ENCODE data around the gene ALDH1A1.
"Not testable (repeated sequence)": the region's sequence is repeated elsewhere in the genome, so short reads cannot be mapped to it uniquely, and the experiment has no call there.

Gene ALDH1A1

GRCh38 chr9:72896439-72896838 is 56.4 kb downstream of the ALDH1A1 start:
- DNase-seq (ENCODE audit: low read depth), result no peak

- no peak for DNase-seq (ENCODE audit: low read depth)
These were observed 57.7 kb downstream of the ALDH1A1 start for GRCh38 chr9:72895122-72895521.

- DNase-seq (ENCODE audit: low read depth), result peak; percentile 45
These were observed 58.5 kb downstream of the ALDH1A1 start for GRCh38 chr9:72894342-72894741.

DNA sequence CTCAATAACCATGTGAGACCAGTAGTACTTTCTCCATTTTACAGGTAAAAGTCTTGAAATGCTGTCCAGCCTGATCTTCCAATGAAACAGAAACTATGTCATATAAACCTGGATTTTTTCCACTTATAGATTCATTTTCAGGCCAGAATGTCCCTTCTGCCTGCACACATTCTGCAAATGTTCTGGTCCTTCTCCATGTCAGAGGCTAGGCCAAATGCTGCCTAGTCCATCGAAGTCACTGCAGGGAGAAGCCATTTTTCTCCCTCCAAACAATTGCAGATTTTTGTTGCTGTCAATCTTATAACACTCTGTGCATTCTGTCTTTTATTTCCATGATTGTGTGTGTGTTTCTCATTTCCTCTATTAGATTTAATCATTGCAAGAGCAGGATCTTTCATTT is 59.4 kb downstream of the ALDH1A1 start:
- no peak for DNase-seq (ENCODE audit: low read depth)

DNA sequence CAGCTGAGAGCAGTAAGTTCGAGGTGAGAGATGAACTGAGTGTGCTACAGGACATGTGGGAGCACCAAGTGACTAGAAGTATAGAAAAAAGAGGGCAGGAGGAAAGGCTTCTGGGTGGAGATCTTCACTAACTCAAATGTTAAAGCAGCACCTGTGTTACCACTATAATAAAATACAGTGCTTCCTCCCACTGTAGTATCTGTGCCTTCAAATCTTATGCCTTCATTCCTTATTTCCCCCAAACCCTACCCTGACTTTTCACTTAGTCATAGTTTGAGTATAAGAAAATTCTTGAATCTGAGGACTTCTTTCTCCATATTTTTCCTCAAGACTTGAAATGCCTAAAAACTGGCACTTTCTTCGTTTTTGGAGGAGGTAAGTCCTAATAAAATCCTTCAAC is 61.8 kb downstream of the ALDH1A1 start:
- DNase-seq (ENCODE audit: low read depth), result no peak

DNA sequence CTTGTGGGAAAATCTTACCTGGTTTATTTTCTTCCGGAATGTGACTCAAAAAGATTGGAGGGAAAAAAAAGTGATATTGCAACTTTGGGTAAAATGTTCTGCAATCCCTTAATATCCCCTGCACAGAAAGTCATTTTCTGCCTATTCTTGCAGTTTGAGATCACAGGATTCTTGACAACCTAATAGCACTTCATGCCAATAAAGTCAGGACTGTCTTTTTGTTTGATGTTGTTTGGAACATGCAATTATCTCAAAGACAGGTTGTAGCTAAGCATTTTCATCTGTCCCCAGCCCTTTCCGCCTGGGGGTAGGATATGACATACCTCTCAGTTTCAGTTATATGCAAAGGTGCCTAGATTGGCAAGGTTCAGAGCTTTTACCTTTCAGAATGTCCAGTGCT is 63.9 kb downstream of the ALDH1A1 start:
- DNase-seq (ENCODE audit: low read depth), result no peak

- DNase-seq (ENCODE audit: low read depth), result no peak
These were observed 64.8 kb downstream of the ALDH1A1 start for GRCh38 chr9:72888067-72888466.

DNA sequence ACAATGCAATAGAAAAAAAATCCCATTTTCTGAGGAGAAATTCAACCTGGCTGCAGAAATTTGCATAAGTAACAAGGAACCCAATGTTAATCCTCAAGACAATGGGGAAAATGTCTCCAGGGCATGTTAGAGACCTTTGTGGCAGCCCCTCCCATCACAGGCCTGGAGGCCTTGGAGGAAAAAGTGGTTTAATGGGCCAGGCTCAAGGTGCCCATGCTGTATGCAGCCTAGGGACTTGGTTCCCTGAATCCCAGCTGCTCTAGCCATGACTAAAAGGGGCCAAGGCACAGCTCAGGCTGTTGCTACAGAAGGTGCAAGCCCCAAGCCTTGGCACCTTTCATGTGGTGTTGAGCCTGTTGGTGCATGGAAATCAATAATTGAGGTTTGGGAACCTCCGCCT is 66.5 kb downstream of the ALDH1A1 start:
- DNase-seq (ENCODE audit: low read depth), result no peak

GRCh38 chr9:72884508-72884907 is 68.3 kb downstream of the ALDH1A1 start:
- no peak for DNase-seq (ENCODE audit: low read depth)

- no peak for DNase-seq (ENCODE audit: low read depth)
These were observed 69.0 kb downstream of the ALDH1A1 start for GRCh38 chr9:72883875-72884274.

DNA sequence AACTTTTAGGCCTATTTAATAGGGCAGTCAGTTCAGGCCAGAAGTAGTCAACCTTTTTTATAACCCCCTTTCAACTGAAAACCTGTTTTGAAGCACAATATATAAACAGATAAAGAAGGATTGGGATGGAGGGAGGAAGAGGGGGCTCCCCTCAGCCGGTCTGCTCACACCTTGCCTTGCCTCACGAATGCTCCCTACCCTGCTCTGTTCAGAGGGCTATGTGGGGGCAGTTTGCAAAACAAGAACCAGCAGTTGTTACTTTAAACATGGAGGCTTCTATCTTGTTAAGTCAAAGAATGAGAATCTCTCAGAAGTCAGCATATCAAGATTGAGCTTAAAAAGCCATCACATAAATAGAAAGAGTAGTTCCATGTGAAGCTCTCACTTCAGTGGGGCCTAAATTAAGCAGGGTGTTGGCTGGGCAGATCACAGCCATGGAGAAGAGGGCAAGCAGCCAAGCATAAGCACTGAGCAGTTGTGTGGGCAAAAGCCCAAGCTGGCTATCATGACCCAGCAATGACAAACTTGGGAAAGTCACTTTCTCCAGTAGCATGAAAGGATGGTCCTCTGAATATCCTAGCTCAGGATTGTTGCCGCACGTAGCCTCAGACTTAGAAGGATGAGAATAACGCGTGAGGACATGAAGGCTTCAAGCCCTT is 70.6 kb downstream of the ALDH1A1 start:
- DNase-seq (ENCODE audit: low read depth), result no peak

DNA sequence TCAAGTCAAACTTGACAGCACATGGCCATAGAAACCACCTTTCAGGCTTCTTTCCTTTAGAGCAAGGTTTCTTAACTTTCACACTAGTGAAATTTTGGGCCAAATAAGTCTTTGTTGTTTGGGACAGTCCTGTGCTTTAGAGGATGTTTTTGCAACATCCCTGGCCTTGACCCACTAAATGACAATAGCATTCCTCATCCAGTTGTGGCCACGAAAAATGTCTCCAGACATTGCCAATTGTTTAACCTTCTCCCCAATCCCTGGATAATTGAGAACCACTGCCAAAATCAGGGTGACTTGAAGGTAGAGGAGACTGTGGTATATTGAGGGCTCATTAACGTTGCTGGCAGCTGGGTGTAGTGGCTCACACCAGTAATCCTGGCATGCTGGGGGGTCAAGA is 72.0 kb downstream of the ALDH1A1 start:
- peak; percentile 14 for DNase-seq (ENCODE audit: low read depth)

DNA sequence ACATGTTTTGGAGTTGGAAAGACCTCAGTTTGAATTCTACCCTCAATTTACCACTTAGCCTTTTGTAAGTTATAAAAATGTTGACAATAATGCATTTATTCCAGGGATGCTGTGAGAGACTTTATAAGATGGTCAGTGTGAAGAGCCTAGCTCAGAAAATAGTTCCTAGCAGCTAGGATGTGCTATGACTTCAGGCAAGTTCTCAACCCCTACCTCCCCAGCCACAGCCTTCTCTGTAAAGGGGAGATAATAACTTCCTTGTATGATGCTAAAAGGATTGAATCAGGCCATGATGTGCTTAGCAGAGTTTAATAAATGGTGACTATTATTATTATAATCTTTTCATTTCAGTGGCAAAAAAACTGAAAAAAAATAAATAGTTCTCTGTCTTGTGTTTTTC is 77.6 kb downstream of the ALDH1A1 start:
- DNase-seq (ENCODE audit: low read depth), result no peak

- DNase-seq (ENCODE audit: low read depth), result no peak
These were observed 78.5 kb downstream of the ALDH1A1 start for GRCh38 chr9:72874344-72874743.

- DNase-seq (ENCODE audit: low read depth), result no peak
These were observed 79.4 kb downstream of the ALDH1A1 start for GRCh38 chr9:72873456-72873855.

- no peak for DNase-seq (ENCODE audit: low read depth)
These were observed 80.1 kb downstream of the ALDH1A1 start for GRCh38 chr9:72872718-72873117.

DNA sequence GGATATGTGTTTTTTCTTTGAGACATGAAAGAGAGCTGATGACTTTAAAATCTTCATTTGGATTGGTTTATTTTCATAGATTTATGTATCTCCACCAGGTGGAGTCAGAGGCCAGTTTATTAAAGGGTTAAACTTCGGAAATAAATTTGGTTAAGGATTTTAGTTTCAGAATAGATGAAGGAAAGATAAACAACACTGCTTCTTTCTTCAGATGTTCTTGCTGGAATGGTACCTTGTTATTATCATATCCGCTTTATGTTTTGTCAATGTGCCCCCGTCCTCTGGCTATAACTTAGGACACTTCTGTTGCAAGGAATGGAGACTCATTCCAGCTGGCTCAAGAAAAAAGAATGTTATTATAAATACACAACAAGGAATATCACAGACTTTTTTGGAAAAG is 81.2 kb downstream of the ALDH1A1 start:
- peak; percentile 56 for DNase-seq (ENCODE audit: low read depth)

GRCh38 chr9:72864327-72864726 is 88.5 kb downstream of the ALDH1A1 start:
- no peak for DNase-seq (ENCODE audit: low read depth)

DNA sequence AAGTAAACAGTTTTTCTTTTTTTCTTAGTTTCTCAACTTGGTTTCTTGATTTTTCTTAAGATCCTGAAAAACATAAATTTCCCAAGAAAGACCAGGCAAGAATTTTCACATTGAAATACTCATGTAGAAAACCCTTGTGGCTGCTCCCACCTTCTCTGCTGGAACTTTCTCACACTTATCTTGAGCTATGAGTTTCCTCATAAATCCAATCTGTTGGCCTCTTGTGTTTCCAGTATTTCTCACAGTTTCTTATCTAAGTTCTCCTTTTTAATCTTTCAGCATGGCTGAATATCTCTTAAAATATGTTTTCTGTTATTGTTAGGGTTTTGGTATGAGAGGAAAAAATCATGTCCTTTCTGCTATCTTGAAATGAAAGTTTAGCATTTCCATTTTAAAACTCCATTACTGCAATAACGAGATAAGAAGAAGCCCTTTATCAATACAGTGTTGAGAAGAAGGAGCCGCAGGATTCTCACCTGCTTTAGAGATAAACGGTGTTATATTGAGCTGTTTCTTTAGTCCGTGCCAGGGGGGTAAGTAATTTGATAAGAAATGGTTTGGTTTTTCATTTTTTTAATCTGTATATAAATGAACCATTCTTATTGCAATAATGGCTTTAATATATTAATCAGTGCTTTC is 89.3 kb downstream of the ALDH1A1 start:
- DNase-seq (ENCODE audit: low read depth), result no peak

- DNase-seq (ENCODE audit: low read depth), result not testable (repeated sequence)
These were observed 90.1 kb downstream of the ALDH1A1 start for GRCh38 chr9:72862788-72863187.

DNA sequence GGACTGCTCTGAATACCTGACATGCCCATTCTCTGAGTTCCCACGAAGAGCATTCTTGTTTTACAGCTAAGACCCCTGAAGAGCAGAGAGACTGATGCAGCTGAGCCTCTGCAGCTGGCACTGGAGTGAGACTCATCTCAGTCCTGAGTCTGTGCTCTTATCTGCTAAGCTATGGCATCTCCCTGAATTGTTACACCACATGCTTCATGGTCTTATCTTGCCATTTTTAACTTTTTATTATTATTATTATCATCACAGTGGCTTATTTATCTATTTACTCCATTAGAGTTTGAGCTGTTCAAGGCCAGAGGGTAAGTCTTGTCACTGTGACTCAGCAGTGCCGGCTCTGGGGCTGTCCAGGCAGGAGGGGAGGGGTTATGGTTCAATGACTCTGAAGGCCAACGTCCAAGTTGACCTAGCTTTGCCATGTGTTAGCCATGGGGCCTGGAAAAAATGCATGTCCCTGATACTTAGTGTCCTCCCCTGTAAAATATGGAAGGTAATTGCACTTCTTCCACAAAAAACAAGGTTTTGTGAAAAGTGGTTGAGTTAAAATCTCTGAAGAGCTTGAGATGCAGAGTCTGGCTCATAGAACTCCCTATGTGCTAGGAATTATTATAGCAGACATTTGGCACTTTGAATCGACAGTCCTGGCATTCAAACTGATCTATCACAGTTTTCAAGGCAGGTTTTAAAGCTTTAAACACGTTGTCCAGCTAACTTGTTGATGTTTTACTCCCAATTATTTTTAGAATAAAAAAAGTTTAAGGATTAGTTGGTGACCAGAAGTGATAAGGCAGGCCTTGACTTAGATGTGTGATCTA is 94.6 kb downstream of the ALDH1A1 start:
- peak; percentile 49 for DNase-seq (ENCODE audit: low read depth)

- no peak for DNase-seq (ENCODE audit: low read depth)
These were observed 95.2 kb downstream of the ALDH1A1 start for GRCh38 chr9:72857624-72857996.

DNA sequence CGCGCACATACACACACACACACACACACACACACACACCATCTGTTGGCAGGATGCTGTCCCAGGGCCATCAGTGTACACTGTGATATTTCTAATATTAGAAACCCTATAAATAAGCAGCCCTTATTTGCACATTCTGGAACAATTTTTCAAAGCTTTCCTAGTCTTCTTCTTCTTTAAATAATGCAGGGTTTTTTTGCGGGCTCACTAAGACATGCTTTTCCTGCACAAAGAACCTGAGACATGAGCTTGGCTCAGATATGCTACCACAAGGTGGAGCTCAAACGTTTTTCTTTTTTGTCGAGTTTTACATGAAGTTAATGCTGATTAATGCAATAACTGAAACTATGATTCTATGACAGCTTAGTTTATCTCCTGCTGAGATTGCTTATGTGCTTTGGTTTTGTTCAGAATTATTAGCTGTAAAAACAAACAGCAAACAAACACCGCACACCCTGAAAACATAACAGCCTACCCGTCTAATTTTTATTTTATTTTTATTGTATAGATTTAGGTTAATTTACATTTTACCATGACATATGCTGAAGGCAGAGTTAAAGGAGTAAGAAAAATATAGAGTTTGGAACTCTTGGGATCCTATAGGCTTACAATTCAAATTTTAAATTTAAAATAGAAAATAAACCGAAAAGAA is 95.8 kb downstream of the ALDH1A1 start:
- peak; percentile 72 for DNase-seq (ENCODE audit: low read depth)
